Type B pancreatic cell (in vitro differentiated cells): ENCODE results near the gene LARGE1. TPM values are rescaled to one million over a fixed set of nuclear protein-coding genes. Genes with fewer than 3 reads are reported as not detected.

Experiments used
- DNase-seq: peaks from one replicate; pipeline ENCODE4 v3.0.0; 2021; ENCODE audit warnings: mixed read lengths; ENCODE audit not compliant: unreplicated experiment; ENCODE audit errors: extremely low spot score
- H3K27ac Mint-ChIP-seq: 2 replicates; pipeline ENCODE4 v1.8.0; 2021; ENCODE audit warnings: mild to moderate bottlenecking, mixed read lengths
- H3K27me3 Mint-ChIP-seq: 2 replicates; pipeline ENCODE4 v1.8.0; 2021; ENCODE audit warnings: mixed read lengths
- H3K36me3 Mint-ChIP-seq: 2 replicates; pipeline ENCODE4 v1.8.0; 2021; ENCODE audit warnings: mixed read lengths
- H3K4me1 Mint-ChIP-seq: one replicate; pipeline ENCODE4 v1.8.0; 2021; ENCODE audit warnings: mixed read lengths; ENCODE audit not compliant: unreplicated experiment
- H3K4me3 Mint-ChIP-seq: 2 replicates; pipeline ENCODE4 v1.8.0; 2021; ENCODE audit warnings: mild to moderate bottlenecking, mixed read lengths
- H3K9me3 Mint-ChIP-seq: 2 replicates; pipeline ENCODE4 v1.8.0; 2021; ENCODE audit warnings: mixed read lengths
- total RNA-seq: library from RNA; stranded (reverse); gene quantifications from 2 replicates; pipeline ENCODE4 v1.2.1, GENCODE V29; 2021; ENCODE audit warnings: low replicate concordance
- TF ChIP-seq, protein P1 (sequence below): fragments of 200-600 bp; sonication (generic); conservative IDR thresholded peaks from 2 replicates; pipeline ENCODE4 v1.5.0; 2021; ENCODE audit warnings: antibody characterized with exemption, mild to moderate bottlenecking

The LARGE1 gene
- total RNA-seq, 1 donor from 2014 or later = 96.6 TPM

DNA sequence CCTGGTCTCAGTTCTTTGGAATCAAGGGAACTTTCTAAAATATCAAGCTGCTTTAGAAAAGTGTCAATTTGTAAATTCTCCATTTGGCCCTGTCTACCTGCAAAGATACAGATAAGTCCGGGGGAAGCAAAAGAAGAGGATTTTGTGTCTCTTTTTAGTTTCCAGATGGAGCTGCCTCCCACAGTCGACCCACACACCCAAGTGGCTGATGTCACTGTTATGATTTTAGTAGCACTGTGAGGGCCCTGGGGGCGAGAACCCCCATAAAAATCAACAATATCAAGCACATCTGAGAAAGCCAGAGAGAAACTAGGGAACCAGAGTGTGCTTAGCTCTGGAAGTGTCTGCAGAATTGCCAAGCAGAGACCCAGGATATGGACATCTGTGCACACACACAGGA is 212.7 kb downstream of the LARGE1 start:
- peaks cover 49% of the 10 kb centered on the region for H3K36me3 Mint-ChIP-seq
- H3K27me3 Mint-ChIP-seq = no peaks in the 10 kb centered on the region
- no peak overlapping the region for H3K27ac Mint-ChIP-seq
- no peak overlapping the region for H3K4me3 Mint-ChIP-seq
- H3K9me3 Mint-ChIP-seq = peaks cover 12% of the 10 kb centered on the region
- no peak for DNase-seq
- H3K4me1 Mint-ChIP-seq = peaks cover 20% of the 10 kb centered on the region
- TF ChIP-seq, protein P1, sequence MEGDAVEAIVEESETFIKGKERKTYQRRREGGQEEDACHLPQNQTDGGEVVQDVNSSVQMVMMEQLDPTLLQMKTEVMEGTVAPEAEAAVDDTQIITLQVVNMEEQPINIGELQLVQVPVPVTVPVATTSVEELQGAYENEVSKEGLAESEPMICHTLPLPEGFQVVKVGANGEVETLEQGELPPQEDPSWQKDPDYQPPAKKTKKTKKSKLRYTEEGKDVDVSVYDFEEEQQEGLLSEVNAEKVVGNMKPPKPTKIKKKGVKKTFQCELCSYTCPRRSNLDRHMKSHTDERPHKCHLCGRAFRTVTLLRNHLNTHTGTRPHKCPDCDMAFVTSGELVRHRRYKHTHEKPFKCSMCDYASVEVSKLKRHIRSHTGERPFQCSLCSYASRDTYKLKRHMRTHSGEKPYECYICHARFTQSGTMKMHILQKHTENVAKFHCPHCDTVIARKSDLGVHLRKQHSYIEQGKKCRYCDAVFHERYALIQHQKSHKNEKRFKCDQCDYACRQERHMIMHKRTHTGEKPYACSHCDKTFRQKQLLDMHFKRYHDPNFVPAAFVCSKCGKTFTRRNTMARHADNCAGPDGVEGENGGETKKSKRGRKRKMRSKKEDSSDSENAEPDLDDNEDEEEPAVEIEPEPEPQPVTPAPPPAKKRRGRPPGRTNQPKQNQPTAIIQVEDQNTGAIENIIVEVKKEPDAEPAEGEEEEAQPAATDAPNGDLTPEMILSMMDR = no peak

DNA sequence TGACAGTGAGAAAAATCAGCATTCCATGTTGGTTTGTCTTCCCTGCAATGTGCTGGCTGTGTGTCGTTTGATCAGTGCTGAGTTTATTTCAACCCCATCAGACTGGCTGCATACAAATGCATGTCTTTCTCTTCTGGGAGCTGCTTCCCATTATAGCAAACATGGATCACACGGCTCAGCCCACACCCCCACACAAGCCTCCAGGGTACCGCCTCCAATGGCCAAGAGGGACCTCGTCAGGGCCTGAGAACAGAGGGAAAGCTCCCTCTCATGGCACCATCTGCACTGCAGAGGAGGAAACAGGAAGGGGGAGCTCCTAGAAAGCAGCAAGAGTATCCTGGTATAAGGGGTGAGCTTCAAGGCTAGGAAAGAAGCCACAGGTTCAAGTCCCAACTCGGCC is 214.2 kb downstream of the LARGE1 start:
- TF ChIP-seq, protein P1 = no peak
- no peak overlapping the region for H3K27ac Mint-ChIP-seq
- peaks cover 15% of the 10 kb centered on the region for H3K4me1 Mint-ChIP-seq
- no peak for DNase-seq
- peaks cover 5% of the 10 kb centered on the region for H3K9me3 Mint-ChIP-seq
- peaks cover 42% of the 10 kb centered on the region for H3K36me3 Mint-ChIP-seq
- H3K27me3 Mint-ChIP-seq = no peaks in the 10 kb centered on the region
- H3K4me3 Mint-ChIP-seq = no peak overlapping the region

DNA sequence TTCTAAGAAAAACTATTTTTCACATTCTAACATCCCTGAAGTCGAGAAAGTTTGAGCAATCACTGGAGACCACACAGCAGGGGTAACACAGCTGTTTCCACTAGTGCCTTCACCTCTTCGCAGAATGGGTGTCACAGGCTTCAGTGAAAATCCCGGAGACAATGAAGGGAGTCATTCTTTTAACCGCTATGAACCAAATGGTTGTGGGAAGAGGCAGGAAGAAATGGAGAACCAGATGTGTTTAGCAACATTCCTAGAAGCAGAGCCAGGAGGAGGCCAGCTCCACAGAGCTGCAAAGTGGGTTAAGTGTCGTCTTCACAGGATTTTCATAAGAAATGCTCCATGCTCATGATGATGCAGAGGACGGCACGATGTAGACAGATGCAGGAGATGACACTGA is 221.1 kb downstream of the LARGE1 start:
- no peak overlapping the region for H3K4me3 Mint-ChIP-seq
- TF ChIP-seq, protein P1 = no peak
- peaks cover 19% of the 10 kb centered on the region for H3K4me1 Mint-ChIP-seq
- H3K27ac Mint-ChIP-seq = no peak overlapping the region
- no peak for DNase-seq
- H3K36me3 Mint-ChIP-seq = peaks cover 44% of the 10 kb centered on the region
- no peaks in the 10 kb centered on the region for H3K9me3 Mint-ChIP-seq
- H3K27me3 Mint-ChIP-seq = no peaks in the 10 kb centered on the region

DNA sequence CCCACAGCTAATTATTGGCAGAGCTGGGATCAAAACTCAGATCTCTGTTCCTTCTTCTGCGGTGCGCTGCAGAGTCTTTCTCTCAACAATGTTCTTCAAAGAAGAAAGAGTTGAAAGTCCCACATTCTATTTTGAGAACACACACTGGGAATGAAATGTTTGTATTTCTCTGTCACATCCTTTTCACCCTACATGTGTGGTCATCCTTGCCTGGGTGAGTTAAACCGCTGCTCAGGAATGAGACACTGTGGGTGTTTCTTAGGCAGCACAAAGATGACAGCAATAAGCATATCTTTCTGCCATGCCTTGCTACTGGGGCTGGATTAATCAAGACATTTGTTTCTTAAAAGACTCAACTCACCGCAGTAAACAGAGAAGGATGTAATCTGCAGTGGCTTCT is 222.6 kb downstream of the LARGE1 start:
- no peak overlapping the region for H3K4me3 Mint-ChIP-seq
- no peak for DNase-seq
- TF ChIP-seq, protein P1 = no peak
- H3K4me1 Mint-ChIP-seq = peaks cover 16% of the 10 kb centered on the region
- no peaks in the 10 kb centered on the region for H3K9me3 Mint-ChIP-seq
- H3K27me3 Mint-ChIP-seq = no peaks in the 10 kb centered on the region
- H3K36me3 Mint-ChIP-seq = peaks cover 40% of the 10 kb centered on the region
- H3K27ac Mint-ChIP-seq = no peak overlapping the region

DNA sequence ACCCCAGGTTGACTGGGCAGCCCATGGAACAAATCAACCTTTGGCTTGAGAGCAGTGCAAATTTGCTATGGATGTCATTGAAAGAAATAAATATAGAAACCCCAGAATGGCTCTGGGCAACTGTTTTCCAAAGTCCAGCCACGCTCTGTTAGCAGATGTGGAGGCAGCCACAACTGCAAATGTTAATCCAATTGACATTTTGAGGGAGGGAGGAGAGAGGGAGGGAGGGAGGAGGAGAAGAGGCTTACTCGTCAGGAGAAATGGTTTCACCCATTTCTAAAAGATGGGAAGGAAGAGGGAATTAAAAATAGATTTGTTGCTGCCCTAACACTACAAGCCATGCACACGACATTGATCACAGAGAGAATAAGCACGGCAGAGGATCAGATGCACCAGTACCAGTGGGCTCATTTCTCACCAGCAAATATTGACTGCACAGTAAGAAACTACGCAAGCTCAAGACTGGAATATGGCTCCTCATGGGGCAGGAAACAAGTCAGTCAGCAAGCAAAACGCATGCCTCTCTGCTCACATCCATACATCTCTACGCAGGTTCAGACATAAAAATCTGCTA is 229.1 kb downstream of the LARGE1 start:
- Mint-ChIP-seq H3K9me3 (no peaks in the 10 kb centered on the region), H3K4me1 (peaks cover 10% of the 10 kb centered on the region), H3K4me3 (no peak overlapping the region), H3K27ac (no peak overlapping the region), H3K27me3 (no peaks in the 10 kb centered on the region), H3K36me3 (peaks cover 26% of the 10 kb centered on the region)
- TF ChIP-seq, protein P1 = no peak
- DNase-seq = no peak

DNA sequence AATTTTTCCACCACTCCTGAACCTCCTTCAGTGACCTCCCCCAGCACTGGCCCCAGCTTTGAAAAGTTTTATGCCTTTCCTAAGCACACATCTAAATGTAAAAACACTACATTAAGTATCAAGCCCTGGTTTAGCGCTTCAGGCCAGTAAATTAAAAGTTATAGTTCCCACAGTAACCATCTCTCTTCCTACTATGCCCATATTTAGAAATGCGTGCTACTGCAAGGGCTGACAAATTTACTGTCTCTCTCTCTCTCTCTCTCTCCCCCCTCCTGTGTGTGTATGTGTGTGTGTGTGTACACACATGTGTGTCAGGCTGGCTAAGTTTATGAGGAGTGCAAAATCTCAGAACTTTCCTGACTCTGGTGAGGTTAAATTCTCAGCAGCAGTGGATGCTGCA is 231.4 kb downstream of the LARGE1 start:
- TF ChIP-seq, protein P1 = no peak
- Mint-ChIP-seq H3K27me3 (no peaks in the 10 kb centered on the region), H3K4me1 (peaks cover 10% of the 10 kb centered on the region), H3K4me3 (no peak overlapping the region), H3K27ac (no peak overlapping the region), H3K36me3 (peaks cover 25% of the 10 kb centered on the region), H3K9me3 (no peaks in the 10 kb centered on the region)
- no peak for DNase-seq
